Measurements from ENCODE around the gene NFATC1. TPM values are rescaled to one million over a fixed set of nuclear protein-coding genes. Genes with fewer than 3 reads are reported as not detected.

Gene NFATC1
- total RNA-seq, 4 donors from 2014 or later: 13.9 to 24.3 (median 16.7) TPM

- no peaks in the 10 kb centered on the region for H3K27me3 ChIP-seq
- H3K9me3 ChIP-seq: peaks cover 13% of the 10 kb centered on the region
- TF ChIP-seq POLR2A (IDR thresholded peaks at IDR 0.05) (no peak), POLR2AphosphoS5 (IDR thresholded peaks at IDR 0.05) (no peak), EP300 (IDR thresholded peaks at IDR 0.05) (no peak), CTCF (IDR thresholded peaks at IDR 0.05) (no peak)
- no peak overlapping the region for H3K4me3 ChIP-seq
- peak; percentile 49 to 61 for DNase-seq (ENCODE audit: low spot score in 2 of 2)
- 60% methylated on average over 9 of the region's 17 CpGs for WGBS
- H3K4me1 ChIP-seq: peaks cover 28% of the 10 kb centered on the region
- H3K27ac ChIP-seq: no peak overlapping the region
- H3K36me3 ChIP-seq: no peaks in the 10 kb centered on the region
Observed at GRCh38 chr18:79574938-79575525, 179.3 kb downstream of the NFATC1 start.

- H3K4me1 ChIP-seq: peaks cover 28% of the 10 kb centered on the region
- WGBS: 51% methylated on average over 36 of the region's 44 CpGs
- no peaks in the 10 kb centered on the region for H3K27me3 ChIP-seq
- peak; percentile 56 to 79 for DNase-seq (ENCODE audit: low spot score in 2 of 2)
- no peak overlapping the region for H3K4me3 ChIP-seq
- H3K36me3 ChIP-seq: no peaks in the 10 kb centered on the region
- TF ChIP-seq CTCF (IDR thresholded peaks at IDR 0.05) (no peak), POLR2A (IDR thresholded peaks at IDR 0.05) (no peak), POLR2AphosphoS5 (IDR thresholded peaks at IDR 0.05) (no peak), EP300 (IDR thresholded peaks at IDR 0.05) (no peak)
- H3K27ac ChIP-seq: peak overlapping the region; percentile 27
- peaks cover 13% of the 10 kb centered on the region for H3K9me3 ChIP-seq
Observed at GRCh38 chr18:79575891-79576685, 180.4 kb downstream of the NFATC1 start.

- H3K27ac ChIP-seq: peak overlapping the region; percentile 27
- no peak for TF ChIP-seq CTCF (IDR thresholded peaks at IDR 0.05)
- no peak for TF ChIP-seq EP300 (IDR thresholded peaks at IDR 0.05)
- no peak for TF ChIP-seq POLR2AphosphoS5 (IDR thresholded peaks at IDR 0.05)
- no peak for TF ChIP-seq POLR2A (IDR thresholded peaks at IDR 0.05)
- no CpG with 5 or more reads among the region's 23 CpGs for WGBS
- no peaks in the 10 kb centered on the region for H3K27me3 ChIP-seq
- no peak overlapping the region for H3K4me3 ChIP-seq
- no peaks in the 10 kb centered on the region for H3K36me3 ChIP-seq
- peaks cover 13% of the 10 kb centered on the region for H3K9me3 ChIP-seq
- peaks cover 28% of the 10 kb centered on the region for H3K4me1 ChIP-seq
- peak; percentile 65 to 74 for DNase-seq (ENCODE audit: low spot score in 2 of 2)
Observed at GRCh38 chr18:79576686-79577351, 181.1 kb downstream of the NFATC1 start.

- TF ChIP-seq POLR2AphosphoS5 (IDR thresholded peaks at IDR 0.05): no peak
- WGBS: 89% methylated on average over 18 of the region's 37 CpGs
- peaks cover 12% of the 10 kb centered on the region for H3K9me3 ChIP-seq
- H3K27ac ChIP-seq: no peak overlapping the region
- H3K4me3 ChIP-seq: no peak overlapping the region
- no peaks in the 10 kb centered on the region for H3K27me3 ChIP-seq
- H3K36me3 ChIP-seq: no peaks in the 10 kb centered on the region
- peak; percentile 55 to 75 for DNase-seq (ENCODE audit: low spot score in 2 of 2)
- peaks cover 29% of the 10 kb centered on the region for H3K4me1 ChIP-seq
Observed at GRCh38 chr18:79577451-79578395, 182.0 kb downstream of the NFATC1 start.

All from suprapubic skin (tissue), 4 donors.